Smooth muscle cell of trachea (primary cell): ENCODE results near the gene RPTOR. TPM values are rescaled to one million over a fixed set of nuclear protein-coding genes. Genes with fewer than 3 reads are reported as not detected.

Source experiments
- total RNA-seq: library from RNA; depleted of rRNA; stranded (reverse); fragments of >200 nt; gene quantifications from 2 replicates; pipeline ENCODE4 v1.2.1, GENCODE V29; 2014

Gene RPTOR
- 28.4 and 35.2 TPM in 2 replicates for total RNA-seq

GRCh38 chr17:80544655-80545498 lies at the start of gene RPTOR:
Gene RPTOR (plus strand): TSS chr17:80544838. CDS start chr17:80545630, 792 bp downstream.

GRCh38 chr17:80991645-80992076 lies 447.0 kb downstream of the RPTOR start, which contains the start of gene CHMP6:
Gene CHMP6 (plus strand): TSS chr17:80991841. CDS start chr17:80991919, 78 bp downstream.

Other genes with a start within 250 kb of the RPTOR start
- gene ENDOV, start 129.7 kb upstream of the RPTOR start, total RNA-seq, result 34.2 and 41.7 TPM in 2 replicates
- 148 and 230 TPM in 2 replicates for gene NPTX1, start 68.2 kb upstream of the RPTOR start, total RNA-seq